HG03060 (cell line): ENCODE data around the gene RPS24.
A peak's percentile ranks its signal among the peaks of the same experiment; 100 is the strongest.

Experiments used
- ATAC-seq: cut with Tn5 transposase; IDR thresholded peaks from one replicate; pipeline ENCODE4 v1.9.1; 2021; ENCODE audit warnings: low read depth, moderate number of reproducible peaks; ENCODE audit not compliant: unreplicated experiment

RPS24 gene

DNA sequence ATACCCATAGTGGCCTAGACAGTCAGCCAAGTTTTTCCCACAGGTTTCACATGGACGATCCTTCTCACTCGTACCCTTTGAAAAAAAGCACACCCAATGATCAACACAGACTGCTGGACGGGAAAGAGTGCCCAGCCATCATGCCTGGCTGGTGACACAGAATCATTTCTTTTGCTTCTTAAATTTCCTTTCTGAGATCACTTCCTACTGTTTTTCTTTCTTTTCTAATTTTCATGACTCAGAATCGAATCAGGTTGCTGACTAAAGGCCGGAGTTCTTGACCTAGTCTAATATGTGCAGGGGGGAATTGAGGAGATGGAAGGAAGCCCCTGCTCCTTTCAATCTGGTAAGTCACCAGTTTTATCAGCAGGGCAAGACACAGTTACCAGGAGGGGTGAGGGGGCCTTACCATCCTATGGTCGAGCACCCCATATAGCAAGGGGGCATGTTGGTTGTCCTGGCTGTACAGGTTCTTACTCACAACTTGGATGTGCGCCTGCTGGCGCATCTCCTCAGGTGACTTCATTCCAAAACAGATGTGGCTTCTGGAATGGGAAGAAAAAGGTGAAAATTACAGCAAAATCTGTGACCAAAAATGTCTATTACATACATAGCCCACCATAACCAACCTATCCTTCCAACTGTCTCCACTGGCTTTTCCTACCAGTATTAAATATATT, 7.8 kb upstream of the RPS24 start:
- no peak for ATAC-seq

DNA sequence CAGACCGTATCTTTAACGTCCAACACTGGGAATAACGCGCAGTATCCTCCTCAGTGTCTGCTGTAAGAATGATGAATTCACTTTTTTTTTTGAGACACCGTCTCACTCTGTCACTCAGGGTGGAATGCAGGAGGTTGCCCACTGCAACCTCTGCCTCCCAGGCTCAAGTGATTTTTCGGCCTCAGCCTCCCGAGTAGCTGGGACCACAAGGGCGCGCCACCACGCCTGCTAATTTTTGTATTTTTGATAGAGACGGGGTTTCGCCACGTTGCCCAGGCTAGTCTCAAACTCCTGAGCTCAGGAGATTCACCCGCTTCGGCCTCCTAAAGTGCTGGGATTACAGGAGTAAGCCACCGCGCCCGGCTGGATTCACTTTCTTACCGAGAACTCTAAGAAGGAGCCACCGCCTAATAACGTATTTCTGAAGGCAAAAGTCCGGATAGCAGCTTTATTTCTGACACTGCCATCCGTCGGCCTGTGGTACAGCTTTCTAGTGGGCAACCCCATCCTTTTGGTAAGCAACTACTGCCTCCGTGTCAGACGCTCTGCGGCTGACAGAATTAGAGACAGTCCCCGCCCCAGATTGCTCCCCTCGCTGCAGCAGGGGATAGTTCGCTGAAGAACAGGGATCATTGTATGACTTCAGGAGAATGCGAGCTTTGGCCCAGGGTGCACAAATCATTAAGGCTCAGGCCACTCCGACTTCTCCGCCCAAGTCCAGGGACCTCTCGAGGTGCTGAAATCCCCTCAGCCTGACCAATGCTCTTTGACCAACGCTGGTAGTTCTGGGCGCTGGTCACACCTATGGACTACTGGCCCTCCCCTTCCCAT, 5.0 kb upstream of the RPS24 start:
- ATAC-seq, result no peak

DNA sequence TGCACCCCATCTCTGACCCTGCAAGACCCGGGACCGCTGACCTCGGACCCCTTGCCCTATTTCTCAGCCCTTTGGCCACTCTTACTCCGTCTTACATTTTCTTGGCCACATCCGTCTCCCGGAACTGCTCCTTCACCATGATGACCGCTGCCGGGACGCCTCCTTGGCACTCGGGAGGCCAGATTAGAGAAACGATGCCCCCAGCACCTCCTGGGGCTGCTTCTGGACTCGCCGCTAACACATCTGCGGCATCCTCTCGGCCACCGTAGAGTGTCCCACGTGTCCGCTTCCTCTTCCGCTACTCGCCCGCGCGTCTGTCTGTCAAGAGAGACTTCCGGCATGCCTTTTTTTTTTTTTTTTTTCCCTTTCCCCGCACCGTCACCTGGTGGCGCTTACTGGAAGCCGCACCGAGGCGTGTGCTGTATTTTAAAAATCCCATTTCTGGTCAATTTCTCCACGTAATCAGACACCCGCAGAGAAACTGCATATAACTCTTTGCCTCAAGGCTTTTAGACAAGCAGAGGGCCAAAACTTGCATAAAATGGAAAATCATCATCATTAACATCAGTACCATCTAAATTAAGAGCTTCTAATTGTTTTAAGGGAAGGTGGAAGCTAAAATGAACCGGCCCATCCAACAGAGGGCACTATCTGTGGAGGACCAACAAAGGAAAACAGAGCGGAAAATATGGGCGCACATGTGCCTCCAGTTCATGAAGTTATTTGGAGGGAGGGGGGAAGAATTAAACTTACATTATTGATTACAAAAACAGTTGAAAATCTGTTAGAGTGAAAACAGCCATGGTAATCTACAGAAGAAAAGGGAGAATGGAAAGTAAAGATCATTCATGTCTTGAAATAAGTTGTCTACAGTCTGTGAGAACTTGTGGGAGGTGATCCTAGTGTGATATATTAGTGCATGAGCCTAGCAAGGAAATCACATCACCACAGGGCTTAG, 4.1 kb upstream of the RPS24 start, which contains the start of gene POLR3A:
POLR3A (minus strand) TSS at position 247 of the 958 bp plus-strand sequence; CDS start at position 139, 108 bp downstream.
- ATAC-seq, result peak; percentile 46

DNA sequence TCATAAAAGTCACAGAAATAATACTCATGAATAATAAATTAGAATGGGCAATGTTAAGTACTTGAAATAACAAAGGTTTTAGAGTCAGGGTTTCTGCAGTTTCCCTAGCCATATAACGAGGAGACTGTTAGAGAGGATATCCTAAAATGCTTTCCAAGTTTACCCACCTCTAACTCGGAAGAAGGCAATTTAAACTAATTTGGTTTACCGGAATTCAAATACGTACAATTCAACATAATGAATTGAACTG, 351 bp upstream of the RPS24 start:
- no peak for ATAC-seq

DNA sequence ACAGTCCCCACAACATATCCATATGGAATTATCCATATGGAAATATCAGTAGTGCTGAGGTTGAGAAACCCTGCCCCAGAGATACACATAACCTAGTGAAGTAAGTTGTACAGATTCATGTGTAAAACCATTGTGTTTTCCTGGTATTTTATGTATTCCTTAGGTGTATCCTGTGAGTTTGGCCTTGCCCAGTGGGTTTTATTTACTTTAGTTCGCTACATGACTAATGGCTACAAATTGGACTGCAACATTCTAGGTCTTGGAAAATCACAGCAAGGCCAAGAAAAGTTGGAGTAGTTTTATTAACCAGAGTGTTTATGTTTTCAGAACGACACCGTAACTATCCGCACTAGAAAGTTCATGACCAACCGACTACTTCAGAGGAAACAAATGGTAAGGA, 1.4 kb downstream of the RPS24 start:
- no peak for ATAC-seq

DNA sequence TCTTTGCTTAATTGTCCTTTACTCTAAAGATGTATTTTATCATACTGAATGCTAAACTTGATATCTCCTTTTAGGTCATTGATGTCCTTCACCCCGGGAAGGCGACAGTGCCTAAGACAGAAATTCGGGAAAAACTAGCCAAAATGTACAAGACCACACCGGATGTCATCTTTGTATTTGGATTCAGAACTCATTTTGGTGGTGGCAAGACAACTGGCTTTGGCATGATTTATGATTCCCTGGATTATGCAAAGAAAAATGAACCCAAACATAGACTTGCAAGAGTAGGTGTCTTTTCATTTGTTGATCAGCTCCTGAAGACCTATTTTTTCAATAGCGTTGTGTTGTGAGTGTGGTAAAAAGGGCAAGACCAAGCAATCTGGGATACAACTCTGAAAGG, 1.8 kb downstream of the RPS24 start:
- no peak for ATAC-seq

DNA sequence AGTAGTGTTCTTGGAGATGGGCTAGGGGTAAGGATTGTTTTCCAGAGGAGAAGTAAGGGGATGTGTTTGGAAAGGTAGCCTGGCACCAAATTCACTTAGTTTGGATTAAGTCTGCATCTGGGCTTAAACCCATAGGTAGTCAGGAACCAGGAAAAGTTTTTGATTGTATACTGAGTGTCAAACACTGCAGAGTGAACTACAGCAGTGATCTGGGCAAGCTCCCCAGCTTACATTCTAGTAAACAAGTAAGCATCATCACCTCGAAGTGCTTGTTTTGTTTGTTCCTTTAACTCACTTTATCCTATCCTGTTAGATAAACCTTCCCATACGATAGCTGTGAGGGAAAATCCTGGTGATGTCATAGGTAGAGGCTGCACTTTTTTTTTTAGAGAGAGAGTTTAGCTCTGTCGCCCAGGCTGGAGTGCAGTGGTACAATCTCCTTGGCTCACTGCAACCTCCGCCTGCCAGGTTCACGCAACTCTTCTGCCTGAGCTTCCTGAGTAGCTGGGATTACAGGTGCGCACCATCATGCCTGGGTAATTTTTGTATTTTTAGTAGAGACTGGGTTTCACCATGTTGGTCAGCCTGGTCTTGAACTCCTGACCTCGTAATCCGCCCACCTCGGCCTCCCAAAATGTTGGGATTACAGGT, 2.4 kb downstream of the RPS24 start:
- no peak for ATAC-seq

DNA sequence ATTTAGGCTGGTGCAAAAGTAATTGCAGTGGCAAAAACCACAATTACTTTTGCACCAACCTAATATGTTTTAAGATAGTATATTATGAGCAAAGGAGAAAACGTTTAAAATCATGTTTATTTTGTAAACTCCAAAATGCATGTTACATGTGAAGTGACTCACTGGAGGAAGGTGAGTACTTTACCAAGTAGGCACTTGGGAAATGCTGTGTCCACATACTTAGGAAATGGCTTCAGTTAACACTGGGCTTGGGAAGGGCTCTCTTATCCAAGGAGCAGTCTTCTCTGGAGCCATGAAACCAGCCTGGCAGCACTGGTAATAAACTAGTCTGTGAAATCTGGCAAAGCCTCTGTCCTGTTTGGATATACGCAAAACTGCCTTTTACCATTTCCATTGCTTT, 4.4 kb downstream of the RPS24 start:
- ATAC-seq, result no peak

DNA sequence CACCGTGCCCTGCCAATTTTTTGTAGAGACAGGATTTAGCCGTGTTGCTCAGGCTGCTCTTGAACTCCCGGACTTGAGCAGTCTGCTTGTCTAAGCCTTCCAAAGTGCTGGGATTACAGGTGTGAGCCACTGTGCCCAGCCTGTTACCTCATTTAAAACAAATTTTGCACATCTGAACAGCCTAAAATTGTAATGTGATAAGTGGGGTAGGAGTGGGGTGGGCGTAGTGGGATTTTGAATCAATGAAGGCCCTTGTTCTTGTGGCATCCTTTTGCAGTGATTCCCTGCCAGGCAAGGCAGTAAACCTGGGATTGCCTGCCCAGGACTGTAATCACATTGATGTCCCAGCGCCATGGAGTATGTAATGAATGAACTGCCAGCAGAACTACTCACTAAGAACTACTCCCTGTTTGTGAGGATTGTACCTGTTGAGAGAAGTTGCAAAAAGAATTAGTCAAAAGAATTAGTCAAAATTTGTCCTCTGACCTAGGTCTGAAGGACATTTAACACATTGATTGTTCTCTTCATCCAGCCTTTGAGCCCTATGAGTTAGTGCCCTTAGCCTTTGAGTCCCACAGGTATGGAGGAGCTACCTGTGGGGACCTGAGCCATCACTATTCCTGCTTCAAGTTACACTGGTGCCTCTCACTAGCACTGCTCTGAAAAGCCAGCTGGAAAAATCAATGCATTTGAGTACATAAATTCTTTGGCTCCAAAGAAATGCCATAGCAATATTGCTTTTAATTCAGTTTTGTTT, 5.3 kb downstream of the RPS24 start:
- no peak for ATAC-seq

DNA sequence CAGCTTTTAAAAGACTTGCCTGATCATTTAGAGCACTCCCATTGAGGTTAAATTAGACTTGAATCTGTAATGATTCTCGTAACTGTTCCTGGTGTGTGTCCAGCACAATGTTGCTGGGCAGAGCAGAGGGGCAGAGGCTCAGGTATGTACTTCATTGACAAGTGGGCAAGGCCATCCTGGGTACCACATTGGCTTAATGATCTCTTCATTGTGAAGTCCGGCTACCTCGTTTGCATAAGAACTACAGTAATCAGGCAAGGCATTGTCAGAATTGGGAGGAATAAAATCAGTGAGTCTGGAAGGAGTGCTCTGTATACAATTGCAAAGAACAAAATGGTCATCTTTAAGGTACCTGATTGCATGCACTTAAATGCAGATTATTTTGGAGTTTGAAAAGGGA, 6.1 kb downstream of the RPS24 start:
- no peak for ATAC-seq

DNA sequence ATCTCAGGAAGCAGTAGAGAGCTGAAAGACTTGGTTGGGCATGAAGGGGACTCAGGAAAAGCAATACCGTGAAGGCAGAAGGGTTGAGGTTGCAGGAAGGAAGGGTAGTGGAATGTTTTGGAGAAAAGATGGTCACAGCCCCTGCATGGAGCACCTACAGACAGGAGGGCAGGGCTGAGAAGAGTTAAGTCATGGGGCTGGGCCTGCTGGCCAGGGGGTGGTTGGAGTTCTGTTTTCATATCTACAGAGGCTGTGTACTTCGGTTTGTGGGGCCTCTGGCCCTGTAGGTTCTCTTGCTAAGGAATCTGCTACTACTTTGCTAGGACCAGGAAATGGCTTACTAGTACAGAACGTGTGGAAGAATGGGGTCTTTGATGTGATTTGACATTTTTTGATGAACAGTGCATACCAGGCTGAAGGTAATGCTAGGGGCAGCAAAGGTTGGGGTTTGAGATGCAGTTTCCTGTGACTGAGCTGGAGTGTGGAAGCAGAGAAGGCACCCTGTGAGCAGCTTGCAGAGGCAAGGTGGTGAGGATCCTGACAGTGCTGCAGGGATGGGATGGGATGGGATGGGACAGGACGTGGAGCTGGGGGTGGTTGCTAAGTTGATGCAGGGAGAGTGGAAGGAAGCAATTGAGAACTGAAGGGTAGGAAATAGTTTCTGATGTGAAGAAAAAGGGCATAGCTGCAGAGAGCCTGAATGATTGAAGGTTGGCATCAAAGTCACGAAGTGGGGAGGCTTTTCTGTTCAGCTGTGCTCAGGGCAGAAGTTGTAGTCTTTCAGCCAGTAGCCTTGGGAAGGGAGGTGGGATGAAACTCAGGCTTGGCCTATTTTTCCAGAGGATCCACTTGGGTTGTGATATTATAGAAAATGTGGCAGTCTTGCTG, 7.8 kb downstream of the RPS24 start:
- no peak for ATAC-seq

DNA sequence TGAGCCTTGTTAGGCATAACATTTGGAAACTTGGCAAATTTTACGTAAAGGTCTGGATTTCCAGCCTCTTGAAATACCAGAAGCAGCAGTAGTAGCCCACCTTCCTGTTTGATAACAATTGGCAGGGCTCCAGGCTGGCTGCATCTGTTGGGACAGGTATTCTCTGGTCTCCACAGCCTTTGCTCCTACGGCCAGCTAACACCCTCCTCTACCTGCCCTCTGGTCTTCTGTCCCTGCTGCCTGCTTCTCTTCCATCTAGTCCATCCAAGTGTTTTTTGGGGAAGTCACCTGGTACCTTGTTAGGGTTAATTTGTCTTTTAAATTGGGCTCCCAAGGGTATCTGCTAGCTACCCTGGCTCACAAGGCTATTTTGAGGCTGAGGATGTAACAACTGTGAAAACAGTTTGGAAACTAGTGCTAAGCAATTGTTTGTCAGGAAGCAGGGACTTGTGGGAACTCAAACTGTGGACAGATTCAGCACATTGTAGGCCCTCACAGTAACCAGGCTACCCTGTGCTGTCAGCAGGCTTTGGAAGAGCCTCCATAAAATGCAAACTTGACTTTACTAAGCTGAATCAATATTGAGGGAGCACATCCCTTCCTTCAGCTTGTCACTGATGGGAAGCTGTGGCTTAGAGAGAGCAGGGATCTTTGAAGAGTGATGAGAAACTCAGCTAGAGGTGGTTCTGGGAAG, 8.5 kb downstream of the RPS24 start:
- ATAC-seq, result no peak

DNA sequence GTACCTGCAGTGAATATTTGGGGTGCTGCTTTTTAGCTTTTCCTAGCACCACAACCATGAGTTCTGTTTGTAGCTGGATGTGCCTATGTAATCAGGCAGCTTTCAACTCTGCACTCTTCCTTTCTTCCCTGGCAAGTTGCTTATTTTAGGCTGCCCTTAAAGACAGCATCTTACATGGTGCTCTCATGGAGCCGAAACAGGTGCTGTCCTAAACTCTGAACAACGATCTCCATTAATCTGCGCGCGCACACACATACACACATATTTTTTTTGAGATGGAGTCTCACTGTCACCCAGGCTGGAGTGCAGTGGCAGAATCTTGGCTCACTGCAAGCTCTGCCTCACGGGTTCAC, 9.1 kb downstream of the RPS24 start:
- ATAC-seq, result no peak

DNA sequence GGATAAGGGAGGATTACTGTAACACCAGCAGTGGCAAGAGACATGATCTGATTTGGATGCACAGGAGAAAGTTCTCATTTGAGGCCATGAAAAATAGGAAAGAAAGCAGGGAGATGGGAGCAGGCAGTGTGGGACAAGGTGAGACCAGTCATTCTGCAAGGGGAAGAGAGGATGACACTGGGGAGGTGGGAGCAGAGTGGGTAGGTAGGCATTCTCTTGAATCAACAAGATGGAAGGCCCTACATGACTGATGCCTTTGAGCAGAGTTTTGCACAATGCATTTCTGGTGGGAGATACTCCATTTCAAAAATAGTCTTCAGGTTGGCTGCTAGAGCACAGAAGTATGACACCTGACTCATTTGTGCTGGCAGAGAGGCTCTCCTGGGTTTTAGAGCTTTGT, 10.5 kb downstream of the RPS24 start:
- ATAC-seq, result no peak

DNA sequence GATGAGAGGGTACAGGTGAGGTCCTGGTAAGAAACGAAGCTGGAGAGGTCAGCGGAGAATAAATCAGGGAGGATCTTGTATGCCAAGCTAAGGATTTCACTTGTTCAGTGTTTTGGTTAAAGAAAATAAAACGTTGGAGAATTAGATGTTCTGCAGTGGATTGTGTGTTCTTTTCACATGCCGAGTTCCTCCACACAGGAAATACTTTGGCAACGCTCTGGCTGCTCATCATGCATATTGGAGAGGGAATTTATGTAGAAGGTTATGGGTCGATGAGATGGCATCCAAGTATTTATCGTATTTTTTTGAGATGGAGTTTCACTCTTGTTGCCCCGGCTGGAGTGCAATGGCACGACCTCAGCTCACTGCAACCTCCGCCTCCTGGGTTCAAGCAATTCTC, 11.0 kb downstream of the RPS24 start:
- no peak for ATAC-seq

DNA sequence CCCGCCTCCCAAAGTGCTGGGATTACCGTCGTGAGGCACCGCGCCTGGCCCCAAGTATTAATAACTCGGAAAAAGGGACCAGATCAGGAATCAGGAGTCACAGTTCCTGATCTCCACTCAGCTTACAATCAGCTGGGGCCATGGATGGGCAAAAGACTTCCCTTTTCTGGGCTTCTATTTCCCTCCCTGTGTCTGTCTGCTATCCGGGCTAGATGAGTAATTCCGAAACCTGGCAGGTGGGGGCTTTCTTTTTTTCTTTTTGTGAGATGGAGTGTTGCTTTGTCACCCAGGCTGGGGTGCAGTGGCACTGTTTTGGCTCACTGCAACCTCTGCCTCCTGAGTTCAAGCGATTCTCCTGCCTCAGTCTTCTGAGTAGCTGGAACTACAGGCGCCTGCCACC, 11.6 kb downstream of the RPS24 start:
- ATAC-seq, result peak; percentile 77

DNA sequence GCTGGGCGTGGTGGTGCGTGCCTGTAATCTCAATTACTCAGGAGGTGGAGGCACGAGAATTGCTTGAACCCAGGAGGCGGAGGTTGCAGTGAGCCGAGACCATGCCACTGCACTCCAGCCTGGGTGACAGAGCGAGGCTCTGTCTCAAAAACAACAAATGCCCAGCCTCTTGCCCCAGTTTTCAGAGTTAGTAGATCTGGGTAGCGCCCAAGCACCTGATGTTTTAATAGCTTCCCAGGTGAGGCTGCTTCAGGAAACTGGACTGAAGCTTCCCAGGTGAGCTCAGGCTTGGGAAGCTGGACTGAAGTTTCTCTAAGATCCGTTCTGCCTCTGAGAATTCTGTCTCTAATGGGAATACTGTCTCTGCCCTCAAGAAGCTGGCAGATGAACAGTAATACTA, 12.2 kb downstream of the RPS24 start:
- no peak for ATAC-seq

DNA sequence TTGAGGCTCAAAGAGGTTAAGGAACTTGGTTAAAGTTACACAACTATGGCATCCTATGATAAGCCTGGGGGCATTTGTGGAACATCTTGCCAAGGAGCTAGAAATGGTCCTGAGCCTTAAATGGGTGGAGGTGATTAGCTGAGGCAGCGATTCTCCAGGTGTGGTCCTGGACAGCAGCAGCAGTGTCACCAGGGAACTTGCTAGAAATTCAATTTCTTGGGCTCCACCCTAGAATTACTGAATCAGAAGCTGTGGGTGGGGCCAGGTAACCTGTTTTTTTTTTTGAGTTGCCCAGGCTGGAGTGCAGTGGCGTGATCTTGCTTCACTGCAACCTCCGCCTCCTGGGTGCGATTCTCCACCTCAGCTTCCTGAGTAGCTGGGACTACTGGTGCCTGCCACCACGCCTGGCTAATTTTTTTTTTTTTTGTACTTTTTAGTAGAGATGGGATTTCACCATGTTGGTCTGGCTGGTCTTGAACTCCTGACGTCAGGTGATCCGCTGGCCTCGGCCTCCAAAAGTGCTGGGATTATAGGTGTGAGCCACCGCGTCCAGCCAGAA, 13.1 kb downstream of the RPS24 start:
- no peak for ATAC-seq
